GM12892 (cell line): ENCODE results near the gene HIF3A.

Experiments used
- POLR2A ChIP-seq: IDR thresholded peaks from 2 replicates; pipeline ENCODE4 v1.6.1; 2011; ENCODE audit warnings: low read depth, low read length, control low read depth
- POLR2AphosphoS5 ChIP-seq: IDR thresholded peaks from 2 replicates; pipeline ENCODE4 v1.6.1; 2011; ENCODE audit warnings: low read depth, low read length, control low read depth
- TAF1 ChIP-seq: IDR thresholded peaks from 2 replicates; pipeline ENCODE4 v1.6.1; 2011; ENCODE audit warnings: low read depth, mild to moderate bottlenecking, control low read depth, low read length, borderline replicate concordance

DNA sequence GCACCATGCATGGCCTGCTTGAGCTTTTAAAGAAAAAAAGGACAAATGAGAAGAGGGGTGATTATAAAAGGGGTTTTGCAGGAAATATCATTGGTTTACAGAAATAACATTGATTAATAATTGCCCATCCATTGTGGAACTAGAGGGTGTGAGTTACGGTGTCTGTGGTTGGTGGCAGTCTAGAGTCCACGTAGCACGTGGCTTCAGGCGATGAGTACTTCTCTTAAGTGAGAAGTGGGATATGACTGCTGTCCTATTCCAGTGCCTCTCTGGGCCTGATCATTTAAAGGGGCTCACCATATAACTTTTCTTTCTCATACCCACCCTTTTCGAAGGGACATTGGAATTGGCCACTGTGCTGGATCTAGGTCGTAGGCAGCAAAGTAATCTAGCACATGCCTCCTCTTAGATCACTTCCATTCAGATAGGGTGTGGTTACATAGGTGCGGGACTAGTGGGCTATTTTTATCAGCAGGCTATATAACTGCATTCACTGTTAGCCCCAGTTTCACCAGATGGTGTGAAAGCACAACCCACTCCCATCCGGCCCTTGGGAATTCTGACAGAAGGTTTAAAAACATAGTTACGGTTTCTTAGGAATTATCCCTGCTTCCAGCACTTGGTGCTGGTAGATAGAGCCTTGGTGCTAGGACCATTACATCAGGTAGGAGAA is 69.9 kb downstream of the HIF3A start:
- TF ChIP-seq POLR2A = no peak
- TF ChIP-seq TAF1 = no peak
- TF ChIP-seq POLR2AphosphoS5 = no peak
